GM19452 (cell line): Measurements from ENCODE around the gene HPN.
A peak's percentile ranks its signal among the peaks of the same experiment; 100 is the strongest.

Experiments used
- ATAC-seq: cut with Tn5 transposase; IDR thresholded peaks from one replicate; pipeline ENCODE4 v1.9.1; 2021; ENCODE audit not compliant: unreplicated experiment

HPN gene

DNA sequence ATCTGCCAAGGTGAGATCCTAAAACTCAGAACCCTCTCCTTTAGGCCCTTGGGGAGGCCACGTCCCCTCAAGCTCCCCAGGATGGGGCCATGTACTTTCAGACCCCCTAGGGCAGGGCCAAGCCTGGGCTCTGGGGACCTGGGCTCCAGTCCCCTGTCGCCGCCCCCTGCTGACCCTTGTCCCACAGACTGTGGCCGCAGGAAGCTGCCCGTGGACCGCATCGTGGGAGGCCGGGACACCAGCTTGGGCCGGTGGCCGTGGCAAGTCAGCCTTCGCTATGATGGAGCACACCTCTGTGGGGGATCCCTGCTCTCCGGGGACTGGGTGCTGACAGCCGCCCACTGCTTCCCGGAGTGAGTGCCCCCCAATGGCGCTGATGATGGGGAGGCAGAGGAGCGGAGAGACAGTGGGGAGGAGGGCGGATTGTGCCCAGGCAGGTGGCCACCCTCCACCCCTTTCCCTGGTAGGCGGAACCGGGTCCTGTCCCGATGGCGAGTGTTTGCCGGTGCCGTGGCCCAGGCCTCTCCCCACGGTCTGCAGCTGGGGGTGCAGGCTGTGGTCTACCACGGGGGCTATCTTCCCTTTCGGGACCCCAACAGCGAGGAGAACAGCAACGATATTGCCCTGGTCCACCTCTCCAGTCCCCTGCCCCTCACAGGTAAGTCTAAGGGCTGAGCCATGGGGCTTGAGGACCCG, 18.8 kb downstream of the HPN start:
- no peak for ATAC-seq

DNA sequence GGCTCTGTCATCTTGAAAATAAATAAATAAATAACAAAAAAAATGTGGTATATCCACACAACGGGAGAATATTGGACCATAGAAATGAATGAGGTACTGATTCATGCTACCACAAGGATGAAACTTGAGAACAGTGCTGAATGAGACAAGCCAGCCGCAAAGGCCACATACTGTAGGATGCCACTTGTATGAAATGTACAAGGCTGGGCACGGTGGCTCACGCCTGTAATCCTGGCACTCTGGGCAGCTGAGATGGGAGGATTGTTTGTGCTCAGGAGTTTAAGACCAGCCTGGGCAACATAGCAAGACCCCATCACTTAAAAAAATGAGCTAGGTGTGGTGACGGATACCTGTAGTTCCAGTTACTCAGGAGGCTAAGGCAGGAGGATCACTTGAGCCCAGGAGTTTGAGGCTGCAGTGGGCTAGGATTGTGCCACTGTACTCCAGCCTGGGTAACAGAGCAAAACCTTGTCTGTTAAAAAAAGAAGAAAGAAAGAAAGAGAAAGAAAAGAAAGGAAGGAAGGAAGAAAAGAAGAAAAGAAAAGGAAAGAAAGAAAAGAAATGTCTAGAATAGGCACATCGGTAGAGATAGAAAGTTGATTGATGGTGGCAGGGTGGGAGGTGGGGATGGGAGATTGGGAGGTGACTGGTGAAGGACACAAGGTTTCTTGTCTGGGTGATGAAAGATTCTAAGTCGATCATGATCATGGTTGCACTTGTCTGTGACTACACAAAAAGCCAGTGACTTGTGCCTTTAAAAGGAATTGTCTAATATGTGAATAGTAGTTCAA, 20.3 kb downstream of the HPN start:
- ATAC-seq: no peak

DNA sequence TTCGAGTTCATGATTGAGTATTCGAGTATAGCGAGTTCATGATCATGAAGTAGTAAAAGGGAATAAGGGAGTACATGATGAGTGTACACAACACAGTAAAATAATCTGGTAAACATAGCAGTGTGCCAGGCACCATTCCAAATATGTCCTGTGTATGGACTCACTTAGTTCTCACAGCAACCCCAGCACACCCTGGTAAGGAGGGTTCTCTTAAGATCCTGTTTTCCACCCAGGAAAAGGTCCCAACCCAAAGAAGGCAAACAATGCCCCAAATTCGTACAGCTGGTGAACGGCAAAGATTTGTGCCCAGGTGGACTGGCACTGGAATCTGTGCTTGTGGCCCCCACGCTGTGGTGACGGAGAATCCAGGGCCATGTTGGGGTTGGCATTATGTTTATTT, 21.4 kb downstream of the HPN start:
- ATAC-seq: no peak

DNA sequence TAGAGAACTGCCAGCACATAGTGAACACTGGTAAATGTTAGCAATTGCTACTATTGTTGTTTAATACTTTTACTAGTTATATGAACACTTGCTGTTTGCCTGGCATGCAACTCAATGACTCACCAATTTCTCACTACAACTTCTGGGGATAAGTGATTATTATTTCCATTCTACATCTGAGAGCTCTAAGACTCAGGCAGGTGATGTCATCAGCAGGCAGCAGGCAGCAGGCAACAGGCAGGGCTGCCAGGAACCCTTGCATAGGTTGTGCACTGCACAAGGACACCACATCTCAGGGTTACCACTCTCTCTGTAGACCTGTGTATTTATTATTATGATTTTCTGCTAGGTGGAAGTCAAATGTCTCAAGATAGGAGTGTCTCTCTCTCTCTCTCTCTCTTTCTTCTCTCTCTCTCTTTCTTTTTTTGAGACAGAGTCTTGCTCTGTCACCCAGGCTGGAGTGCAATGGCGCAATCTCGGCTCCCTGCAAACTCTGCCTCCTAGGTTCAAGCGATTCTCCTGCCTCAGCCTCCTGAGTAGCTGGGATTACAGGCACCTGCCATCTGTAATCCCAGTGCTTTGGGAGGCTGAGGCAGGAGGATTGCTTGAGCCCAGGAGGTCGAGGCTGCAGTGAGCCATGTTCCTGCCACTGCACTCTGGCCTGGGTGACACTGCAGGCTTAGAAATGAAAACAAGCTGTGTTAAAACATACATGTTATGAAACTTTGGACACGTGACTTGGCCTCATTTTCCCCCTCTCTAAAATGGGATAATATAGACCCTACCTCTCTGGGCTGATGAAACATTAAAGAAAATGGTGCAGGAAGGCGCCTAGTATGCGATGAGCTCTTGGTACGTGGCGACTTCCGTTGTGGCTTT, 22.7 kb downstream of the HPN start:
- ATAC-seq: no peak

DNA sequence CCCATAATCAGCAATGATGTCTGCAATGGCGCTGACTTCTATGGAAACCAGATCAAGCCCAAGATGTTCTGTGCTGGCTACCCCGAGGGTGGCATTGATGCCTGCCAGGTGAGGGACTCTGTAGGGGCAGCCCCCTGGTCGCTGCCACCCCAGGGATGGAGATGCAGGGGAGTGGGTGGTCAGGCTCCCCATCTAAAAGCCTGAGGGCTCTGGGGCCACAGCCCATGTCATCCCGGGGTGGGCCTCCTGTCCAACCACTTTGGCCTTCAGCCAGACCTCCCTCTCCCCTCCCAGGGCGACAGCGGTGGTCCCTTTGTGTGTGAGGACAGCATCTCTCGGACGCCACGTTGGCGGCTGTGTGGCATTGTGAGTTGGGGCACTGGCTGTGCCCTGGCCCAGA, 24.1 kb downstream of the HPN start:
- ATAC-seq: no peak

DNA sequence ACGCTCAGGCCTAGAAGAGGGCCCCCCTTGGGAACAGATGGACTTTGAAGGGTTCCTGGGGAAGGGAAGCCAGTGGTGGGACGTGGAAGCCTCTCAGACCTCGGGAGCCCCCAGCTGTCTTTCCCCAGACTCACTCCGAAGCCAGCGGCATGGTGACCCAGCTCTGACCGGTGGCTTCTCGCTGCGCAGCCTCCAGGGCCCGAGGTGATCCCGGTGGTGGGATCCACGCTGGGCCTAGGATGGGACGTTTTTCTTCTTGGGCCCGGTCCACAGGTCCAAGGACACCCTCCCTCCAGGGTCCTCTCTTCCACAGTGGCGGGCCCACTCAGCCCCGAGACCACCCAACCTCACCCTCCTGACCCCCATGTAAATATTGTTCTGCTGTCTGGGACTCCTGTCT, 24.6 kb downstream of the HPN start:
- ATAC-seq: no peak

DNA sequence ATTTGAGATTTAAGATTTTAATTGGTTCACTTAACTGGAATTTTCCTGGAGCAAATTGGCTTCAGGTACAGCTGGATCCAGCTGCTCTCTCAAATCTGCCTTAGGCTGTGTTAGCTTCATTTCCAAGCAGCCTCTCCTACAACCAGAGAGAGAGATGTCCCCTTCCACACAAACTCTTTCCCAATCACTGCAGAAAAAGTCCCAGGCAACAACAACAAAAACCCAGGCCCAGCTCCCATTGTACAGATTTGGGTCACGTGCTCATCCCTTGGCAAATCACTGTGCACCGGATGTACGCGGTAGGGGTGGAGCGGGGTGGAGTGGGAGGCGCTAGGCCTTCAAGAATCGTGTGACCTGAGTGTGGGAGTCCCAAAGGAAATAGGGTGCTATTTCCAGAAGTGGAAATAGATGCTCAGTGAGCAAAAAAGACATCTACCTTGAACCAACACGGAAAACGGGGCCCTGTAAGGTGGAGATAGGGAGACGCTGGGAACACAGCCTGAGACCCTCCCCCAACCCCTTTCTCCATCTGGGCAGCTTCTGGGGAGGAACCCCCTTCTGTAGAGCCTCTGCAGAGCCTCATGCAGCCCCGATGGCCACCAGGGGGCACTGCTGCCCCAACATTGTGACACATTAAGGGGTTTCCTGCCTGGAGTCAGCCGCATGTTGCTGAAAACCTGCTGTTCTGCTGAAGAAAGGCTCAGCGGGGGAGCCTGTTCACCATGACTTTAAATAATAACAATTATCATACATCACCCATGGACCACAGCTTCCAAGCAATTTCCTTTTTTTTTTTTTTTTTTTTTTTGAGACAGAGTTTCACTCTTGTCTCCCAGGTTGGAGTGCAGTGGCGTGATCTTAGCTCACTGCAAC, 25.4 kb downstream of the HPN start:
- ATAC-seq: peak; percentile 83

DNA sequence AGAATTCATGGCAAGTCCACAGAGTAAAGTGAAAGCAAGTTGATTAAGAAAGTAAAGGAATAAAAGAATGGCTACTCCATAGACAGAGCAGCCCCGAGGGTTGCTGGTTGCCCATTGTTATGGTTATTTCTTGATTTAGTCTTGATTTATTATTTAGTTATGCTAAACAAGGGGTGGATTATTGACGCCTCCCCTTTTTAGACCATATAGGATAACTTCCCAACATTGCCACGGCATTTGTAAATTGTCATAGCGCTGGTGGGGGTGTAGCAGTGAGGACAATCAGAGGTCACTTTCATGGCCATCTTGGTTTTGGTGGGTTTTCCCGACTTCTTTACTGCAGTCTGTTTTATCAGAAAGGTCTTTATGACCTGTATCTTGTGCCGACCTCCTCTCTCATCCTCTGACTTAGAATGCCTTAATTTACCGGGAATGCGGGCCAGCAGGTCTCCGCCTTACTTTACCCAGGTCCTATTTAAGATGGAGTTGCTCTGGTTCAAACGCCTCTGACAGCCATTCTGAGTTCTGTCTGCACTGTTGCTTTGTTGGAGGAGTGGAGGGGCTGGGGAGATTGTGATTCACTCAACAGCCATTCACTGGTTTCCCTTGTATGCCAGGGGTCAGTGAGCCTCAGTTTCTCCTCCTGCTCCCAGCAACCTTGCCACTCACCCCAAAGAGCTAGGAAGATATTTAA, 27.6 kb downstream of the HPN start:
- no peak for ATAC-seq

DNA sequence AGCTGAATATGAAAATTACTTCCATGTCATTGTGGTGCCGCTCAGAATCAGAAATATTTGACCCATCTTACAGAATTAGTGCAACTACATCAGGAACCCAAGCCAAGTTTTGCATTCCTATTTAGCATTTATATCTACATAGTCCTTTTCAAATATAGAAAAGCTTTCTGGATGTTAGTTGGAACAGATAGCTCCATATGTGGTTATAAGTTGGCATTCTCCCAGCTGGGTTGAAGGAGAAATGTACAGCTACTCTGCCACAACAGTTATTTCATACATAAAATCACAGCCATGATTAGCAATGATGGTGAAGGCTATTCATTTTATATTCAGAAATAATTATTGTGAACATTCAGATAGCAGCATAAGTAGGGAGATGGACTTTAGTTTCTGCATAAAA, 28.2 kb downstream of the HPN start:
- no peak for ATAC-seq

DNA sequence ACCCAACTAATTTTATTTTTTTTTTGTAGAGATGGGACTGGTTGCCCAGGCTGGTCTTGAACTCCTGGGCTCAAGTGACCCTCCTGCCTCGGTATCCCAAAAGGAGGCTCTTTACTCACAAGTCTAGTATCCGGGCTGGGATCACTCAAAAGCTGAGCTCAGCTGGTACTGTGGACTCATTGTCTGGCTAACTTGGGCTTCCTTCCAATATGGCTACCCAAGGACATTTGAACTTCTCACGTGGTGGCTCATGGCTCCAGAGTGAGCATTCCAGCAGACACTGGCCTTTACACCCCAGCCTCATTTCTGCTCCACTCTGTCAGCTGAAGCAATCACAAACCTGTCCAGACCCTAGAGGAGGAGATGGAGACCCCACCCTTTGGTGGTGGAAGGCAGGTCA, 28.9 kb downstream of the HPN start:
- ATAC-seq: no peak

DNA sequence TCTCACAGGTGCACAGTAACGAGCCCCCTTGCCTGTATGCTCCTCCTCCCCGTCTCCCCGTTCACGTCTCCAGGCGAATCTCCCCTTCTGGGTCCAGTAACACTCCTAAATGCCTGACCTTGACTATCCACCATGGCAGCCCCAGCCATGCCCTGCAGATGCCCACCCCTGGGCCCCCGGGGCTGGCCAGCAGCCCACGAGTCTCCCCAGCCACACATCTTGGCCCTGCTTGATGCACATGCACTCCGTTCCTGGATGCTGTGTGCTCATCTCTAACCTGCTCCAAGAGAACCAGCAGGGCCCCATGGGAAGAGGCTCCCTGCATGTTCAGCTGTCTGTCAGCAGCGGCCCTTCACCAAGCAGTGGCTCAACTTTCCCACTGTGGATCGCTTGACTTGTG, 32.0 kb downstream of the HPN start:
- ATAC-seq: no peak

DNA sequence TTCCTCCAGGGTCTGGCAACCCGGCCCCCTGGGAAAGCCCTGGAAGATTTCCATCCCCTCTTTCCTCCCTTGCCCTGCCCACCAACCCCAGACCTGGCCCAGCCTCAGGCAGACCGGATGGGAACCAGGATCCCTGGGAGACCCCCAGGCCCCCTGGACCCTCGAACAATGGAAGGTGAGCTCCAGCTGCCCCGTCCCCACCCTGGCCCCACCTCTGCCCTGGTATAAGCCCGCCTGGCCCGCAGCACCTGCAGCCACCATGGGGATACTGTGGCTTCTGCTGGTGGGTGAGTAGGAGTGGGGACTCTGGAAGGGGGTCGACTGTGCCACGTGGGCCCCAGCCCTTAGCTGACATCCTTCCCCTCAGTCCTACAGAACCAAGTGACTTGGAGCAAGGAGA, 32.4 kb downstream of the HPN start:
- ATAC-seq: no peak

DNA sequence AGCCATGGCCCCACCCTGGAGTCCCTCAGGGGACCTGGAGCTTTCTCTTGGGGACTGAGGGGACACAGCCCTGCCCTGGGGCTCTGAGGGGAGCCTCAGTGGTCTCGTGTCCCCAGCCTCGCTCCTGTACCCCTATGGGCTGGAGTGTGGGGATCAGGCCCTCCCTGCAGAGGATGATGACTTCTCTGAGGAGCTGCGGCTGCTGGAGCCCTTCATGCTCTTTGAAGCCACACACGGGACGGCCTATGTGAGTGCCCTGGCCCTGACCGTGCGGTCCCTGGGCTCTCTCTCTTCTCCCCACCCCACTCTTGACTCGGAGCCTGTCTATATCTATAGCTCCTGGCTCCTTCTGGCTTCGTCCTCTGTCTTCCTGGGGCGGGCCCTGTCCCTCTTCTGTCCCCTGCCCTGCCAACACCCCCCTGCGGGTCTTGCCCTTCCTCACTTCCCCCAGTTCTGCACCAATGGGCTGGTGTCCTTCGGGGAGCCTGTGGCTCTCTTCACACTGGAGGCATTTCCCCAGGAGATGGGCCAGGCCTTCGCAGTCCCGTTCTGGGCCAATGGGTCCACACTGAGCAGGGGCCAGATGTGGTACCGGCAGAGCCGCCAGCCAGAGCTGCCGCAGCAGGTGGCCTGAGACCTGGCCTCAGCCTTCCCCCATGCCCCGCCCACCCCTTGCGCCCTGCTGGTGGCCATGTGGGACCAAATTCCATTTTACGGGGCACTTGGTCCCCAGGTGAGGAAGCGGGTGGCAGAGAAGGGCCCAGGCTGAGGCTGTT, 33.1 kb downstream of the HPN start:
- ATAC-seq: no peak

DNA sequence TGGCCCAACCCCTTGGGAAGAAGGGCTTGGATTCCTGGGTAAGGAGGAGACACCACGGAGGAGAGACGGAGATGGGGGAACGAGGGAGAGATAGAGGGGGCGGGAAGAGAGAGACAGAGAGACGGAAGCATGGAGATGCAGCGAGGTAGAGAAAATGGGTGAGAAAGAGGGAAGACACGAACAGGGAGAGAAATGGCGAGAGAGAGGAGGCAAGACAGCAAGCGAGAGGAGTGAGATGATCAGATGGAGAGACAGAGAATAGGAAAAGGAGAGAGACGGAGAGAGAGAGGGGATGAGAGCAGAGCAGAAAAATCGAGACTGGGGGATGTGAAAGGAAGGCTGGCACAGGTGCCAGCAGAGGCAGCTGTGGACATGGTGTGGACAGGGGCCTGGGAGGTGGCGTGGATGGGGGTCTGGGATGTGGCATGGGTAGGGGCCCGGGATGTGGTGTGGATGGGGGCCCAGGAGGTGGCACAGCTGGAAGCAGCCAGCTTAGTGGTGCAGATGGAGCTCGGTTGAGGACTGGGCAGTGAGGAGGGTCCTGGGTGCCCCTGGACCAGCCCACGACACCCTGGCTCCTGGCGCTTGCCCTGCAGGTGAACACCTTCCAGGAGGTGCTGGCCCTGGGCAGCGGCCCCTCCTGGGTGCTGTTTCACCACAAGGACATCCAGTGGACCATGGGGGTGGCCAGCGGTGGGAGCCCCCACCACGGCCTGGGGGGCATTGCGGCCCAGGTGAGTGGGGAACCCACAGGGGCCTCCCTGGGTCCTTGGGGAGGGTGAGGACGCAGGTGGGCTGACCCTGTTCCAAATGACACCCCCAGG, 33.9 kb downstream of the HPN start:
- ATAC-seq: no peak

DNA sequence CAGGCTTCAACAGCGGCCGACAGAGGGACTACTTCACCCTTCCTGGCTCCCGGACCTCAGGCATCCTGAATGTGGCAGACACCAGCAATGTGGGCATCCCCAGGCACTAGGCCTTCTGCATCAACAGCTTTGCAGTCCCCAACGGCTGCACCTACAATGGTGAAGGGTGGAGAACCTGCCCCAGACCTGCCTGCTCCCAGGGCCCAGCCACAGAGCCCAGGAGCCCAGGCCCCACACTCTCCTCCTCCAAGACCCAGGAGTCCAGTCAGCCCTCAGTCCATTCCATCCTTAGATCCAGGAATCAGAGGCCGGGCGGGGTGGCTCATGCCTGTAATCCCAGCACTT, 34.5 kb downstream of the HPN start:
- no peak for ATAC-seq

DNA sequence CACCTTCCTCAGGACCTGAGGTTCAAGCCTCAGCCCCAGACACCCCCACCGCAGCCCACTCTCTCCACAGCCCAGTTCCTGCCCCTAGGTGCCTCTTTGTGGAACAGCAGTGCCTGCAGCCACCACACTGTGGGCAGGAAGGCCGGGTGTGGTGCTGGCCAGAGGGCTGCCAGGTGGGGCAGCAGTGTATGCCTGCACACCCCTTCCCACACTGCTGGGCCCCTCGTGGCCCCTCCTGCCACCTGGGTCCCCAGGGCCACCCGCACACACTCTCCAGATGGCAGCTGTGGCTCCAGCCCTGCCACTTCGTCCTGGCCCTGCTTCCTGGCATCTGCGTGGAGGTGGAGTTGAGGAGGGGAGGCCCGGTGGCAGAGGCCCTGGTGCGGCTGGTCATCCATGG, 35.1 kb downstream of the HPN start:
- ATAC-seq: no peak

DNA sequence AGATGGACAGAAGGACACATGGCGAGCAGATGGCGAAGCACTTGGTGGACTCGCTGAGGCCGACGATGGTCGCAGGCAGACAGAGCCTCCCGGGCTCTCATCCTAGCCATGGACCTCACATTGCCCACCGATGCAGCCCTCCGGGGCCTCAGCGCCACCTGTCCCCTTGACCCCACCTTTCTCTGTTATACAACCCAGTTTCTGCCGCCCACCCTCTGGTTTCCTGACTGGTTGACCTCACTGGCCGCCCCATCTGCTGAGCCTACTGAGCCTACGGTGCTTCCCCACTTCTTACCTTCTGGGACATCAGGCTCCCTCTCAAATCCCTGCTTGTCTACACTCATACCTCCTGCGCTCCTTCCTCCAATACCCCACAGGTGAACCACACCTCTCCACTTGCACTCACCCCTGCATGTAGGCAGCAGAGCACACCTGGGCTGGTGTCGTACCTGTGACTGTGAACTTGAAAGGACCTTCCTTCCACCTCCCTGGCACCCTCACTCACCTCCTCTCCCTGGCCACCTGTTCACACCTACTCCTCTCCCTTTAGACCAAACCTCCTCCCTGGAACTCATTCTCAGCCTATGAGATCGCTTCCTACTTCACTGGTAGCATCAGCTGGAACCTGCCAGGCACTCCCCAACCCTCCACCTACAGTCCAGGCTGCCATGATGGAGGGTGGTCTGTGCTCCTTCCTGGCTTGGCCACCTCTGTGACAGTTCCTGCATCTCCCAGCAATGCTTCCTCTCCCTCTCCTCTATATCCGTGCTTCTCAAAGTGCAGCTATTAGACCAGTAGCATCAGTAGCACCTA, 36.1 kb downstream of the HPN start:
- no peak for ATAC-seq

DNA sequence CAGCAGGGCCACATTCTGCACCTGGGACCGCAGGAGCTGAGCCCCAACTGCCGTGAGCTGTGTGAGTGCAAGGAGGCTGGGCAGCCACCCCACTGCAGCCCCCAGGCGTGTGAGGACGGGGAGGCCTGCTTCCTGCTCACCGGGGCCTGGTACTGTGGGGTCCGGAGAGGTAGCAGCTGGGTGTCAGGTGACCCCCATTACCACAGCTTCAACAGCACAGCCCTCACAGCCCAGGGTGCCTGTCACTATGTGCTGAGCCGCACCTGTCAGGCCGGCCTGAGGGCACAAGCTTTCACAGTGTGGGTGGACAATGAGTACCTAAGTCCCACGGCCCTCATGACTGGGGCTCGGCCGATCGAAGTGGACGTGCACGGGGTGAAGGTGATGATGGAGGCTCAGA, 38.3 kb downstream of the HPN start:
- no peak for ATAC-seq
